ENCODE measurements around the gene RING1. TPM values are rescaled to one million over a fixed set of nuclear protein-coding genes. Genes with fewer than 3 reads are reported as not detected.

The RING1 gene
- total RNA-seq, 3 donors from 2014 or later (not counting 1 experiment from before 2014, with no cell fraction given) = 34.5 to 40.3 (median 36.5) TPM

DNA sequence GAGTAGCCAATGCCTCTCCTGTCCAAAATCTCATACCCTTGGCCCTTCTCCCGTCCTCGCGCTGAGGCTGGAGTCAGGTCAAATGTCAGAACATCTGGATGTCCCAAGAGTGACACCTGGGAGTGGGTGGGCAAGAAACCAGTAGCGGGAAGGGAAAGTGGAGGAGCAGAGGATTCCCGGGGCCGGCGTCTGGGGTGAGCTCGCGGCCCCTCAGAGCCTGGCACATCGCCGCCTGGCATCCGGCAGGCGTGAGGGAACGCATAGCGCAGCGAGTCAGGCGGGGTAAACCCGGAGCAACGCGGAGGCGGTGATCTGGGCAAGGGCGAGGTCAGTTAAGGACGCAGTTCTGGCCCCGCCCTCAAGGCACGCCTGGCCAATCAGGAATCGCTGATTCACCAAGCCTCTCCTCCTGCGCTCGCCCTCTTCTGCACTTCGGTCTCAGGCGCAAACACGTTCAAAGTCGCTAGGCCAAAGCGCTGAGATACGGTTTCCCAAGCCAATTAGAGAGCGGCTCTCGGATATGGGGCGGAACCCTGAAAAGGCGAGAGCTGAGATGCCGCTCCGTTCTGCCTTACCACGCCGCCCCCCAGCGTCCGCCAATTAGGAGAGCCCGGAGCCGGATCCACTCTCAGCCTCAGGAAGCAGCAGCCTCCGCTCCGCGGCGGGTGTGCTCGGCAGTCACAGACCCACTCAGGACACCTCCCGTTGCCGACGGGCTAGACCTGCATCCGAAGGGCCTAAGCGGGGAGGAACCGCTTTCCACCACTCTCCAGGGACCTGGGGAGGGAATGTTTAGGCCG lies 40.8 kb downstream of the RING1 start:
- Mint-ChIP-seq H3K27ac (peak overlapping the region; percentile 95 to 97), H3K36me3 (no peaks in the 10 kb centered on the region), H3K9me3 (no peaks in the 10 kb centered on the region), H3K4me3 (peak overlapping the region; percentile 90), H3K4me1 (peaks cover 22 to 37% of the 10 kb centered on the region in 2 donors), H3K27me3 (ENCODE audit: low read depth in 2 of 2) (peaks cover 0 to under 1% of the 10 kb centered on the region in 2 donors)
- no peaks in the 10 kb centered on the region for H3K27me3 ChIP-seq (ENCODE audit: control insufficient read depth, insufficient read depth, low read length)
- DNase-seq (peak; percentile 96 to 99), ATAC-seq (peak; percentile 86 to 96 (median 88))
- H3K4me3 ChIP-seq (ENCODE audit: low read length) = peak overlapping the region; percentile 68
- H3K9me3 ChIP-seq (ENCODE audit: control insufficient read depth, insufficient read depth, low read length) = no peaks in the 10 kb centered on the region
- H3K27ac ChIP-seq (ENCODE audit: low read length) = peak overlapping the region; percentile 94
- H3K36me3 ChIP-seq (ENCODE audit: control insufficient read depth, insufficient read depth, low read length) = peaks cover 7% of the 10 kb centered on the region
- under 1% methylated on average over 58 of the region's 58 CpGs for WGBS (ENCODE audit: insufficient coverage)
- TF ChIP-seq, protein P1, sequence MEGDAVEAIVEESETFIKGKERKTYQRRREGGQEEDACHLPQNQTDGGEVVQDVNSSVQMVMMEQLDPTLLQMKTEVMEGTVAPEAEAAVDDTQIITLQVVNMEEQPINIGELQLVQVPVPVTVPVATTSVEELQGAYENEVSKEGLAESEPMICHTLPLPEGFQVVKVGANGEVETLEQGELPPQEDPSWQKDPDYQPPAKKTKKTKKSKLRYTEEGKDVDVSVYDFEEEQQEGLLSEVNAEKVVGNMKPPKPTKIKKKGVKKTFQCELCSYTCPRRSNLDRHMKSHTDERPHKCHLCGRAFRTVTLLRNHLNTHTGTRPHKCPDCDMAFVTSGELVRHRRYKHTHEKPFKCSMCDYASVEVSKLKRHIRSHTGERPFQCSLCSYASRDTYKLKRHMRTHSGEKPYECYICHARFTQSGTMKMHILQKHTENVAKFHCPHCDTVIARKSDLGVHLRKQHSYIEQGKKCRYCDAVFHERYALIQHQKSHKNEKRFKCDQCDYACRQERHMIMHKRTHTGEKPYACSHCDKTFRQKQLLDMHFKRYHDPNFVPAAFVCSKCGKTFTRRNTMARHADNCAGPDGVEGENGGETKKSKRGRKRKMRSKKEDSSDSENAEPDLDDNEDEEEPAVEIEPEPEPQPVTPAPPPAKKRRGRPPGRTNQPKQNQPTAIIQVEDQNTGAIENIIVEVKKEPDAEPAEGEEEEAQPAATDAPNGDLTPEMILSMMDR (IDR thresholded peaks at IDR 0.05) = no peak
- intact Hi-C loops (cut with micrococcal nuclease) = loop anchor here (1.0 kb wide), 5 partner anchors 22 to 235 kb away; partner anchors contain the start of genes RXRB, SLC39A7 and VPS52
- peaks cover 28% of the 10 kb centered on the region for H3K4me1 ChIP-seq (ENCODE audit: control insufficient read depth, insufficient read depth, low read length)

DNA sequence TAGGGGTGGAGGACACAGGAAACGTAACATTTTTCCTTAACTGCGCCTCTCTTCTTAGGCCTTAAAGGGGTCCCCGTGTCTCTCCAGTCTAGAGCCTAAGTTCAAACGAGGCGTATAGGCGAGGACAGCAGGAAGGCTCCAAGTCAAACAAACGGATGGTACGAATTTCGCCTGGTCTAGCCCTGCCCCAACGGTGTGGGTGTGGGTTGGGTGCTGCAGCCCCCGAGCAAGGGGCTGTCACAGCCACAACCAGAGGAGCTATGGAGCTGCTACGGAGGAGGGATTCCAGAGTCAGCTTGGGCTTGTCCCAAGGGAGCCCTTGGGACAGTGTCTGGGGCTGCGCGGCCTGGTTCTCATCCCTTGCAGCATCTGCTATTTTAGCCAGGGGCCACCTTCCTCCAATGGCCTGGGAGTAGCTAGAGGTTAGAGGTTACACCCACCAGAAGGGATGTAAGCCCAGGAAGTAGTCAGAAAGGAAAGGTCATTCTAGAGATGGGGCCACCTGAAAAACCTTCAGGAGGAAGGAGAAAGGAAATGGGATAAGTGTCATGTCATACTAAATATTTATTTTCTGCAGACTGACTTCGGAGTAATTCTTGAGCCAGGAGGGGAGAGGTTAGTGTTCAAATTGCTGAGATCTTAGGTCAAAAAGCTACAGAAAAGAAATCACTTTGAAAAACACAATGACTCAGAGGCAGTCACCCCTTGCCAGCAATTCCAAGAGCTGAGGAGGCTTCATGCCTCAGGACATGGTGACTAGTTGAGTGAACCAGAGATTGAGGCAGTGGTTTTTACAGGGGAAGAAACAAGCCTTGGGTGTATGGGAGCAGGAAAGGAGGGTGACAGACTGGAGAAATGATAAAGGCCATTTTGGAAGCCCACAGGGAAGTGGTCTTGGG lies 41.7 kb downstream of the RING1 start:
- Histone ChIP-seq H3K4me3 (ENCODE audit: low read length) (peak overlapping the region; percentile 68), H3K36me3 (ENCODE audit: control insufficient read depth, insufficient read depth, low read length) (peaks cover 11% of the 10 kb centered on the region), H3K27me3 (ENCODE audit: control insufficient read depth, insufficient read depth, low read length) (no peaks in the 10 kb centered on the region), H3K27ac (ENCODE audit: low read length) (peak overlapping the region; percentile 94), H3K9me3 (ENCODE audit: control insufficient read depth, insufficient read depth, low read length) (no peaks in the 10 kb centered on the region), H3K4me1 (ENCODE audit: control insufficient read depth, insufficient read depth, low read length) (peaks cover 28% of the 10 kb centered on the region)
- Mint-ChIP-seq H3K27ac (peak overlapping the region; percentile 95 to 97), H3K27me3 (ENCODE audit: low read depth in 2 of 2) (no peaks in the 10 kb centered on the region), H3K4me3 (peak overlapping the region; percentile 90), H3K36me3 (no peaks in the 10 kb centered on the region), H3K4me1 (peaks cover 22 to 37% of the 10 kb centered on the region in 2 donors), H3K9me3 (no peaks in the 10 kb centered on the region)
- DNase-seq (peak in 1 of 2 donors; percentile 18), ATAC-seq (no peak)
- TF ChIP-seq, protein P1 (IDR thresholded peaks at IDR 0.05) = no peak
- intact Hi-C loops (cut with micrococcal nuclease) = loop anchor here (1.0 kb wide), 2 partner anchors 21 to 50 kb away; partner anchors contain the start of genes RXRB, SLC39A7 and VPS52
- 24% methylated on average over 15 of the region's 15 CpGs for WGBS (ENCODE audit: insufficient coverage)

DNA sequence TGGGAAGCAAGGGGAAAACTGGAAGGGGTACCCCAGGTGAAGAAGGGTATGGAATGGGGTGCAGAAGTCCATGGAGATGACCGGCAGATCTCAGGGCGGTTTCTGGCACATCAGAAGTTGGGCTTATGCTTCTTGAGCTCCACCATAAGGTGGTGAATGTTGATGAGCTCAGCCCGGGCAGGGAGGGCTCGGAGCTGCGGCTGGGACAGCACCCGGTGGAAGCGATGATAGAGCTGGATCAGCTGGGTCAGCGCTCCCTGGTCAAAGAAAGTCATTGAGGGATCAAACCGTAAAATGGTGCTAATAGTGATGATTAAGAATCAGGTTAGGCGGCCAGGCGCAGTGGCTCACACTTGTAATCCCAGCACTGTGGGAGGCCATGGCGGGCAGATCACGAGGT lies 42.4 kb downstream of the RING1 start:
- Histone ChIP-seq H3K27me3 (ENCODE audit: control insufficient read depth, insufficient read depth, low read length) (no peaks in the 10 kb centered on the region), H3K4me1 (ENCODE audit: control insufficient read depth, insufficient read depth, low read length) (peaks cover 28% of the 10 kb centered on the region), H3K4me3 (ENCODE audit: low read length) (no peak overlapping the region), H3K9me3 (ENCODE audit: control insufficient read depth, insufficient read depth, low read length) (no peaks in the 10 kb centered on the region), H3K36me3 (ENCODE audit: control insufficient read depth, insufficient read depth, low read length) (peaks cover 14% of the 10 kb centered on the region), H3K27ac (ENCODE audit: low read length) (no peak overlapping the region)
- DNase-seq (no peak), ATAC-seq (no peak)
- Mint-ChIP-seq H3K27ac (peak overlapping the region; percentile 95 to 97), H3K4me1 (peaks cover 22 to 37% of the 10 kb centered on the region in 2 donors), H3K36me3 (no peaks in the 10 kb centered on the region), H3K4me3 (peak overlapping the region; percentile 90), H3K27me3 (ENCODE audit: low read depth in 2 of 2) (no peaks in the 10 kb centered on the region), H3K9me3 (no peaks in the 10 kb centered on the region)
- TF ChIP-seq, protein P1 (IDR thresholded peaks at IDR 0.05) = no peak
- intact Hi-C loops (cut with micrococcal nuclease) = no loop called here
- 98% methylated on average over 13 of the region's 13 CpGs for WGBS (ENCODE audit: insufficient coverage)

Measured in natural killer cell (primary cell).